LNCAP (cell line): ENCODE data around the gene INSR.

Source experiments
- TF ChIP-seq, protein P1 (sequence below): fragments of 450-650 bp; IDR thresholded peaks from 2 replicates; pipeline ENCODE4 v1.5.1; 2017; ENCODE audit warnings: mild to moderate bottlenecking

Gene INSR

GRCh38 chr19:7188698-7189629 lies 105.2 kb downstream of the INSR start:
- TF ChIP-seq, protein P1, sequence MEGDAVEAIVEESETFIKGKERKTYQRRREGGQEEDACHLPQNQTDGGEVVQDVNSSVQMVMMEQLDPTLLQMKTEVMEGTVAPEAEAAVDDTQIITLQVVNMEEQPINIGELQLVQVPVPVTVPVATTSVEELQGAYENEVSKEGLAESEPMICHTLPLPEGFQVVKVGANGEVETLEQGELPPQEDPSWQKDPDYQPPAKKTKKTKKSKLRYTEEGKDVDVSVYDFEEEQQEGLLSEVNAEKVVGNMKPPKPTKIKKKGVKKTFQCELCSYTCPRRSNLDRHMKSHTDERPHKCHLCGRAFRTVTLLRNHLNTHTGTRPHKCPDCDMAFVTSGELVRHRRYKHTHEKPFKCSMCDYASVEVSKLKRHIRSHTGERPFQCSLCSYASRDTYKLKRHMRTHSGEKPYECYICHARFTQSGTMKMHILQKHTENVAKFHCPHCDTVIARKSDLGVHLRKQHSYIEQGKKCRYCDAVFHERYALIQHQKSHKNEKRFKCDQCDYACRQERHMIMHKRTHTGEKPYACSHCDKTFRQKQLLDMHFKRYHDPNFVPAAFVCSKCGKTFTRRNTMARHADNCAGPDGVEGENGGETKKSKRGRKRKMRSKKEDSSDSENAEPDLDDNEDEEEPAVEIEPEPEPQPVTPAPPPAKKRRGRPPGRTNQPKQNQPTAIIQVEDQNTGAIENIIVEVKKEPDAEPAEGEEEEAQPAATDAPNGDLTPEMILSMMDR: no peak

DNA sequence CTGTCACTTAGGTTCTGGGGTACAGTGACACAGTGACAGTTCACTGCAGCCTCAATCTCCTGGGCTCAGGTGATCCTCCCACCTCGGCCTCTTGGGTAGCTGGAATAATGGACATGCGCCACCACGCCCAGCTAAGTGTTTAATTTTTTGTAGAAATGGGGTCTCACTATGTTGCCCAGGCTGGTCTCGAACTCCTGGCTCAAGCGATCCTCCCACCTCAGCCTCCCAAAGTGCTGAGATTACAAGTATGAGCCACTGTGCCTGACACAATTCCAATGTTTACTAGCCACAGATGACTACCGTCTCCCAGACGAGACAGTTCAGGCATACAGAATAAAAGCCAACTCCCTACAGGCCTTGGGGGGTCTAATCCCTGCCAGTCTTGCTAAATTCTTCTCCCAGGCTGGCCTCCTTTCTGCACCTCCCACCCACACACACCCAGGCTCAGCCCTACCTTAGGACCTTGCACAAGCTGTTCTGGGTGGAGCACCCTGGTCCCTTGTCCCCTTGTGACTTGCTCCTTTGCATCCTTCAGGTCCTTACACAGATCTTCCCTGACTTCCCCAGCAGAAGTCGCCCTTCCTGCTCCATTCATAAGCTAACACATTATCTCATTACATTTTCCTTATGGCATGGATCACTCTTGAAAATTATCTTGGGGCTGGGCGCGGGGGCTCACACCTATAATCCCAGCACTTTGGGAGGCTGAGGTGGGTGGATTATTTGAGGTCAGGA lies 106.4 kb downstream of the INSR start:
- TF ChIP-seq, protein P1: no peak

DNA sequence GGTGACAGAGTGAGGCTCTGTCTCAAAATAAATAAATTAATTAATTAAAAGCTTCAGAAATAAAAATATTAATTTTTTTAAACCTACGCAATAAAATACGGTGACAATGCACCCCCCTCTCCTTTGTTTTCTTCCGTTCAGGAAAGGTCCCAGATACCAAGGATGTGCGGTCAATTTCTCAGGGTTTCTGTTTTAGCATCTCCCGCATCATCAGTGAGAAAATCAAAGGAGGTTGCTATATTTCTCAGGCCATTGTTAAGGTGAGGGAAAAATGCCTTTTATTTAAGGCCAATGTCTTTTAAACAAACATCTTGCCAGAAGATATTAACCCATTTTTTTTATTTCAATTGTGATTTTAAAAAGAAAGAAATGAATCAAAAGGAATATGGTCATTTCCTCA lies 111.7 kb downstream of the INSR start:
- TF ChIP-seq, protein P1: no peak

DNA sequence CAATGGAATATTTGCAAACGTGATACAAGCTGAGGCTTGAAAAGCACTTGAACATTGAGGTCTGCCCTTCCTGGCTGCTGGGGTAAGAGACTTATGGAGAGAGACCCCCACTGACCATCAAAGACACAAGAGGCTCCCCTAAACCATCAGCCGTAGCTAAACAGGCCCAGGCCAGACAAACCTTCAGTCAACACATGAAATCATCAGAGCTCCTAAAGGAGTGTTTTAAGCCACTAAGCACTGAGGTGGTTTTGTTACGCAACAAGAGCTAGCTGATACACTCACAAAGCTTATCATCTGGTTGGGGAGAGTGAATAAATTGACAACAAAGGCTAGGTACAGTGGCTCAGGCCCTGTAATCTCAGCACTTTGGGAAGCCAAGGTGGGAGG lies 114.3 kb downstream of the INSR start:
- TF ChIP-seq, protein P1: no peak

DNA sequence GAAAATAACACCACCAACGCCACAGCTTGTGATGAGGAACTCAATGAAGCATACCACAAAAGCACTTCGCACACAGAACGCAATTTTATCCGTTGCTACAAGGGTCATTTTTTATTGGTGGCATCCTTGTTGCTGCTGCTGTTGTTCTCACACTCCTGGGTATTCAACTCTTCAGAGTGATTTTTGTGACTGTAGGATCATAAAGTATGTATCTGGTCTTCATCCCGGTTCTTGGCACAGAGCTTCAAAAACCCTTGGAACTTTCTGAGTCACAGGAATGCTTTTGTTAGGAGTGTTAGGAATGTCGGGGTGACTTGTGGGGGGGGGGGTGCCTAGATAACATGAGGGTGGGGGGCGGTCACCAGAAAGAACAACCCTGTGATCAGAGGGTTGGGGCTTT lies 116.3 kb downstream of the INSR start:
- TF ChIP-seq, protein P1: no peak

GRCh38 chr19:7176792-7177191 lies 117.4 kb downstream of the INSR start:
- TF ChIP-seq, protein P1: no peak

DNA sequence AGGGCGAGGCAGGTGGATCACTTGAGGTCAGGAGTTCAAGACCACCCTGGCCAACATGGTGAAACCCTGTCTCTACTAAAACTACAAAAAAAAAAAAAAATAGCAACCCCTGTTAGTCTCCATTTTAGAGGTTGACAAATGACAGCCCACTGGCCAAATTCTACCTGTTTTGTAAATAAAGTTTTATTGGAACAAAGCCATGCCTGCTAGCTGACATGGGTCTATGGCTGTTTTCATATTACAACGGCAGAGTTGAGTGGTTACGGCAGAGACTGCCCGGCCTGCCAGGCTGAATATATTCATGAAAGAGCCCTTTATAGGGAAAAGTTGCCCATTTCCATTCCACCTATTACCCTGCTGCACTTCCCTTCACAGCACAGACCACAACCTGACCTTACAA lies 121.4 kb downstream of the INSR start:
- TF ChIP-seq, protein P1: no peak
